ENCODE results near the gene KIF16B. TPM values are rescaled to one million over a fixed set of nuclear protein-coding genes. Genes with fewer than 3 reads are reported as not detected.

The KIF16B gene
- total and polyA plus RNA-seq, 4 donors = 5.1 to 19.7 (median 8.4) TPM

DNA sequence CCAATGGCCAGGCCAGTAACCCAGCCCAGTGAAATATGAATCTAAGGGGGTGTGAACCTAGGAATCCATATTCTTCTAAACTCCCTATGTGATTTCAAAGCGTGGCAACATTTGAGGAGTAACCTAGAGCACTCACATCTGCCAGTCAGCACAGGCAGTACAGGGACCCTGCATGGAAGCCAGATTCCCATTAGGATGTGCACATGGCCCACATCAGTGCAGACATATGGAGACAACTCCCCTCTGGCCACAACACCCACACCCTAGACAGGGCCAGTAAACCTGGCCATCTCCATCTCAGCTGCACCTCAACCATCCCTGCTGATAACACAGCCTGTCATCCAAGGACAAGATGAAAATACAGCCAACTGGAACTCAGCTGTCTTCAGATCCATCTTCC lies 56.5 kb downstream of the KIF16B start (continued):
- TF ChIP-seq SP1 (IDR thresholded peaks at IDR 0.05) (no peak), NR2F2 (IDR thresholded peaks at IDR 0.05) (no peak), HNF4A (conservative IDR thresholded peaks at IDR 0.05) (no peak), YY1 (IDR thresholded peaks at IDR 0.05) (no peak), EGR1 (IDR thresholded peaks at IDR 0.05; ENCODE audit: low read depth in 2 of 2) (no peak), RAD21 (IDR thresholded peaks at IDR 0.05) (no peak)
- TF ChIP-seq, protein P1, sequence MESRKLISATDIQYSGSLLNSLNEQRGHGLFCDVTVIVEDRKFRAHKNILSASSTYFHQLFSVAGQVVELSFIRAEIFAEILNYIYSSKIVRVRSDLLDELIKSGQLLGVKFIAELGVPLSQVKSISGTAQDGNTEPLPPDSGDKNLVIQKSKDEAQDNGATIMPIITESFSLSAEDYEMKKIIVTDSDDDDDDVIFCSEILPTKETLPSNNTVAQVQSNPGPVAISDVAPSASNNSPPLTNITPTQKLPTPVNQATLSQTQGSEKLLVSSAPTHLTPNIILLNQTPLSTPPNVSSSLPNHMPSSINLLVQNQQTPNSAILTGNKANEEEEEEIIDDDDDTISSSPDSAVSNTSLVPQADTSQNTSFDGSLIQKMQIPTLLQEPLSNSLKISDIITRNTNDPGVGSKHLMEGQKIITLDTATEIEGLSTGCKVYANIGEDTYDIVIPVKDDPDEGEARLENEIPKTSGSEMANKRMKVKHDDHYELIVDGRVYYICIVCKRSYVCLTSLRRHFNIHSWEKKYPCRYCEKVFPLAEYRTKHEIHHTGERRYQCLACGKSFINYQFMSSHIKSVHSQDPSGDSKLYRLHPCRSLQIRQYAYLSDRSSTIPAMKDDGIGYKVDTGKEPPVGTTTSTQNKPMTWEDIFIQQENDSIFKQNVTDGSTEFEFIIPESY (IDR thresholded peaks at IDR 0.05) = no peak

DNA sequence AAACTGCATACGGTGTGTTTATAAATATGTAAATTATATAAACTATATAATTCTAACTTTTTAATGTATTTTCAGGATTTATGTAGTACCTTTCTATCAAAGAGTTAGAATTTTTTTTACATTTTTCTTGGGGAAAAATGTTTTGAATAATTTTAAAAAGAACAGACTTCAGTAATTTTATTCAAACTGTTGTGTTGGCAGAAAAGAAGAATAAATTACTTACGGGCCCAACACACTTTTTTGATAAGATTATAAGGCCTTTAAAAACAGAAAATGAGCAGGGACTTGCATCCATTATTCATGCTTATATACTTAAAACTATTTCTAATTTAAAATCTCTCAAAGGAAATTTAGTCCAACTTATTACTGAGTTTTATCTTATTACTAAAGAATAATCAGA lies 58.2 kb downstream of the KIF16B start:
- Histone ChIP-seq H3K36me3 (ENCODE audit: control insufficient read depth in 4 of 4, insufficient read depth in 3 of 4, low read depth in 1 of 4, low read length in 3 of 4) (peaks cover 0 to 11% (median 2%) of the 10 kb centered on the region in 4 donors), H3K4me1 (ENCODE audit: control insufficient read depth in 4 of 4, insufficient read depth in 4 of 4, low read length in 3 of 4) (no peaks in the 10 kb centered on the region), H3K9ac (ENCODE audit: low read depth in 1 of 2, low read length in 2 of 2) (no peak overlapping the region), H3K27me3 (ENCODE audit: control insufficient read depth in 4 of 4, insufficient read depth in 4 of 4, low read length in 3 of 4) (no peaks in the 10 kb centered on the region), H3K4me3 (ENCODE audit: low read depth in 1 of 3, low read length in 3 of 3) (no peak overlapping the region), H3K9me3 (ENCODE audit: control insufficient read depth in 4 of 4, low read length in 3 of 4) (no peaks in the 10 kb centered on the region), H3K27ac (ENCODE audit: low read depth in 1 of 2, low read length in 2 of 2) (no peak overlapping the region)
- TF ChIP-seq, protein P2, sequence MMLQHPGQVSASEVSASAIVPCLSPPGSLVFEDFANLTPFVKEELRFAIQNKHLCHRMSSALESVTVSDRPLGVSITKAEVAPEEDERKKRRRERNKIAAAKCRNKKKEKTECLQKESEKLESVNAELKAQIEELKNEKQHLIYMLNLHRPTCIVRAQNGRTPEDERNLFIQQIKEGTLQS (IDR thresholded peaks at IDR 0.05) = no peak
- no peak for TF ChIP-seq FOXA1 (IDR thresholded peaks at IDR 0.05)
- TF ChIP-seq, protein P3, sequence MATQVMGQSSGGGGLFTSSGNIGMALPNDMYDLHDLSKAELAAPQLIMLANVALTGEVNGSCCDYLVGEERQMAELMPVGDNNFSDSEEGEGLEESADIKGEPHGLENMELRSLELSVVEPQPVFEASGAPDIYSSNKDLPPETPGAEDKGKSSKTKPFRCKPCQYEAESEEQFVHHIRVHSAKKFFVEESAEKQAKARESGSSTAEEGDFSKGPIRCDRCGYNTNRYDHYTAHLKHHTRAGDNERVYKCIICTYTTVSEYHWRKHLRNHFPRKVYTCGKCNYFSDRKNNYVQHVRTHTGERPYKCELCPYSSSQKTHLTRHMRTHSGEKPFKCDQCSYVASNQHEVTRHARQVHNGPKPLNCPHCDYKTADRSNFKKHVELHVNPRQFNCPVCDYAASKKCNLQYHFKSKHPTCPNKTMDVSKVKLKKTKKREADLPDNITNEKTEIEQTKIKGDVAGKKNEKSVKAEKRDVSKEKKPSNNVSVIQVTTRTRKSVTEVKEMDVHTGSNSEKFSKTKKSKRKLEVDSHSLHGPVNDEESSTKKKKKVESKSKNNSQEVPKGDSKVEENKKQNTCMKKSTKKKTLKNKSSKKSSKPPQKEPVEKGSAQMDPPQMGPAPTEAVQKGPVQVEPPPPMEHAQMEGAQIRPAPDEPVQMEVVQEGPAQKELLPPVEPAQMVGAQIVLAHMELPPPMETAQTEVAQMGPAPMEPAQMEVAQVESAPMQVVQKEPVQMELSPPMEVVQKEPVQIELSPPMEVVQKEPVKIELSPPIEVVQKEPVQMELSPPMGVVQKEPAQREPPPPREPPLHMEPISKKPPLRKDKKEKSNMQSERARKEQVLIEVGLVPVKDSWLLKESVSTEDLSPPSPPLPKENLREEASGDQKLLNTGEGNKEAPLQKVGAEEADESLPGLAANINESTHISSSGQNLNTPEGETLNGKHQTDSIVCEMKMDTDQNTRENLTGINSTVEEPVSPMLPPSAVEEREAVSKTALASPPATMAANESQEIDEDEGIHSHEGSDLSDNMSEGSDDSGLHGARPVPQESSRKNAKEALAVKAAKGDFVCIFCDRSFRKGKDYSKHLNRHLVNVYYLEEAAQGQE (IDR thresholded peaks at IDR 0.05) = no peak
- TF ChIP-seq HNF4G (IDR thresholded peaks at IDR 0.05) = no peak
- TF ChIP-seq TAF1 (conservative IDR thresholded peaks at IDR 0.05) = no peak
- no peak for TF ChIP-seq RXRA (IDR thresholded peaks at IDR 0.05)
- TF ChIP-seq HNF4A (conservative IDR thresholded peaks at IDR 0.05) = no peak
- TF ChIP-seq SP1 (IDR thresholded peaks at IDR 0.05) = no peak
- TF ChIP-seq NR2F2 (IDR thresholded peaks at IDR 0.05) = no peak
- TF ChIP-seq RAD21 (IDR thresholded peaks at IDR 0.05) = no peak
- TF ChIP-seq GABPA (IDR thresholded peaks at IDR 0.05 in 1 of 2, conservative IDR thresholded peaks at IDR 0.05 in 1 of 2) = no peak
- TF ChIP-seq YY1 (IDR thresholded peaks at IDR 0.05) = no peak
- TF ChIP-seq, protein P4, sequence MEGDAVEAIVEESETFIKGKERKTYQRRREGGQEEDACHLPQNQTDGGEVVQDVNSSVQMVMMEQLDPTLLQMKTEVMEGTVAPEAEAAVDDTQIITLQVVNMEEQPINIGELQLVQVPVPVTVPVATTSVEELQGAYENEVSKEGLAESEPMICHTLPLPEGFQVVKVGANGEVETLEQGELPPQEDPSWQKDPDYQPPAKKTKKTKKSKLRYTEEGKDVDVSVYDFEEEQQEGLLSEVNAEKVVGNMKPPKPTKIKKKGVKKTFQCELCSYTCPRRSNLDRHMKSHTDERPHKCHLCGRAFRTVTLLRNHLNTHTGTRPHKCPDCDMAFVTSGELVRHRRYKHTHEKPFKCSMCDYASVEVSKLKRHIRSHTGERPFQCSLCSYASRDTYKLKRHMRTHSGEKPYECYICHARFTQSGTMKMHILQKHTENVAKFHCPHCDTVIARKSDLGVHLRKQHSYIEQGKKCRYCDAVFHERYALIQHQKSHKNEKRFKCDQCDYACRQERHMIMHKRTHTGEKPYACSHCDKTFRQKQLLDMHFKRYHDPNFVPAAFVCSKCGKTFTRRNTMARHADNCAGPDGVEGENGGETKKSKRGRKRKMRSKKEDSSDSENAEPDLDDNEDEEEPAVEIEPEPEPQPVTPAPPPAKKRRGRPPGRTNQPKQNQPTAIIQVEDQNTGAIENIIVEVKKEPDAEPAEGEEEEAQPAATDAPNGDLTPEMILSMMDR (IDR thresholded peaks at IDR 0.05; ENCODE audit: low read depth, low read length, missing input control) = no peak
- TF ChIP-seq, protein P1 (IDR thresholded peaks at IDR 0.05) = no peak
- TF ChIP-seq FOXA2 (IDR thresholded peaks at IDR 0.05) = no peak
- no peak for TF ChIP-seq EGR1 (IDR thresholded peaks at IDR 0.05; ENCODE audit: low read depth in 2 of 2)
- no peak for TF ChIP-seq JUND (IDR thresholded peaks at IDR 0.05)
- DNase-seq (ENCODE audit: low spot score) = no peak
- WGBS = 90% methylated on average over 2 of the region's 2 CpGs

All from liver (tissue), 9 donors.